MV-4-11 (cell line): ENCODE measurements around the gene HSP90AB1.

Source experiments
- DNase-seq: peaks from one replicate; lab custom pipeline; 2025; lab: John Stamatoyannopoulos, UW

HSP90AB1 gene

DNA sequence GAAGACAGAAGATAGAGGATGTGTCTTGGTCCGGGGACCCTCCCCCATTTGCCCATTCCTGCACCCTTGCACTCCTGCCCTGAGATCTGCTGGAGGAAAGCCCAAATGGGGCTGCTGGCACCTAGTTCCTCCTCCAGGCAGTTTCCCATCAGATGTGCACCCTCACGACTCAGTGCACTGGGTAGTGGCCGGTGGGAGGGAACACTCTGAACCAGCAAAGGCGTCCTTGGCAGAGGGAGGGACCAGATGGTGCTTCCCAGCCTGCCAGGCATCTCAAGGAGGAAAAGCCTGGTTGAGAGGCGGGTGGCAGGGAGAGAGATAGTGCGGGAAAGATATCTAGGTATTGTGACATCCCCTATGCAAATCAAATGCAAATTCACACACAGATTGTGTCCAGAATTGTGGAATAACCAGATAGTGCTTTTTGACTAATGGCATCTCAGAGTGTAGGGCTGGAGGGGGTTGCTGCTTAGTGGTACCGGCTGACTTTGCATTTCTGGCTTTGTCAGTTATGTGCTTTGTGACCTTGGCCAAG lies 42.9 kb downstream of the HSP90AB1 start:
- no peak for DNase-seq

DNA sequence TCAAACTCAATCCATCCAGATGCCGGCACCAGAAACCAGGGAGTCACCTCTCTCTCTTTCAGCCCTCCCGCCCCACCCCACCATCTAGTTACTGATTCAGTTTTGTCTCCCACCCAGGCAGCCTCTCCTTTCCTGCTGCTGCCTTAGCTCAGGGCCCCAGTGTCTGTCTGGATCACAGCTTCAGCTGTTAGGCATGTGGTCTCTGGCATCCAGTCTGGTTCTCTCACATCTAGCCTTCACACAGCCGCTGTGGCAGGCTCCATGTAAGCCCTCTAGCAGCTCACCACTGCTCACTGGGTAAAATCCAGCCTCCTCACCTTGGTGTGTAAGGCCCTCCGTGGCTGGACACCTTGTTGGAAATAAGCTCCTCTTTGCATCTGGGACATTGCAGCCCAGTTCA lies 44.9 kb downstream of the HSP90AB1 start:
- no peak for DNase-seq

DNA sequence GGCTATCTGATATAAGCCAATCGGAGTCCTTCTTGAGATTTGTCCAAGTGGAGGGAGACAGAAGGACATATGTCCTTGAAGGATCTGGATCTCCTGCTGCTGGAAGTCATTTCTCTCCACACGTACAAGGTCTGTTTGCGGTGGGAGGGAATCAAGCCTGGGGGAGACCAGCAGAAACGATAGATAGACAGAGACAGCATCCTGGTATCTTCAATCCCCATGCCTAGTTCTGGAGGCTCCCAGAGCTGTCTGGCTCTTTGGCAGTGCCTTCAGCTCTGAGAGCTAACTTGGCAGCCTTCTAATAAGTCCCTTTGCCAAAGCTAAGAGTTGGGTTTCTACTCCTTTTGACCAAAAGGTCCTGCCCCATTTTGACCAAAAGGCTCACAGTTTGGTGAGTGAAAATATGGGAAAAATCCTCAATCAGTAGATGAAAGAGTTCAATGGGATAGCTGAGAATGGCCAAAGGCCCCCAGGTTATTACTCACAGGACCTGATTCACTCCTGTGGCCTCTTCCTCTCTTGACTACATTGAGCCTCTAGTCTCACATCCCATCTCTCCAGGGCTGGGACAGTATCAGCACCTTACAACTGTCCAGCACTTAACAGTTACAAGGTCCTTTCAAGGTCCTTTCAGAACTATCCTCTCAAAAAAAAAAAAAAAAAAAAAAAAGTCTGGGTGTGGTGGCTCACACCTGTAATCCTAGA lies 45.9 kb downstream of the HSP90AB1 start:
- DNase-seq = no peak

DNA sequence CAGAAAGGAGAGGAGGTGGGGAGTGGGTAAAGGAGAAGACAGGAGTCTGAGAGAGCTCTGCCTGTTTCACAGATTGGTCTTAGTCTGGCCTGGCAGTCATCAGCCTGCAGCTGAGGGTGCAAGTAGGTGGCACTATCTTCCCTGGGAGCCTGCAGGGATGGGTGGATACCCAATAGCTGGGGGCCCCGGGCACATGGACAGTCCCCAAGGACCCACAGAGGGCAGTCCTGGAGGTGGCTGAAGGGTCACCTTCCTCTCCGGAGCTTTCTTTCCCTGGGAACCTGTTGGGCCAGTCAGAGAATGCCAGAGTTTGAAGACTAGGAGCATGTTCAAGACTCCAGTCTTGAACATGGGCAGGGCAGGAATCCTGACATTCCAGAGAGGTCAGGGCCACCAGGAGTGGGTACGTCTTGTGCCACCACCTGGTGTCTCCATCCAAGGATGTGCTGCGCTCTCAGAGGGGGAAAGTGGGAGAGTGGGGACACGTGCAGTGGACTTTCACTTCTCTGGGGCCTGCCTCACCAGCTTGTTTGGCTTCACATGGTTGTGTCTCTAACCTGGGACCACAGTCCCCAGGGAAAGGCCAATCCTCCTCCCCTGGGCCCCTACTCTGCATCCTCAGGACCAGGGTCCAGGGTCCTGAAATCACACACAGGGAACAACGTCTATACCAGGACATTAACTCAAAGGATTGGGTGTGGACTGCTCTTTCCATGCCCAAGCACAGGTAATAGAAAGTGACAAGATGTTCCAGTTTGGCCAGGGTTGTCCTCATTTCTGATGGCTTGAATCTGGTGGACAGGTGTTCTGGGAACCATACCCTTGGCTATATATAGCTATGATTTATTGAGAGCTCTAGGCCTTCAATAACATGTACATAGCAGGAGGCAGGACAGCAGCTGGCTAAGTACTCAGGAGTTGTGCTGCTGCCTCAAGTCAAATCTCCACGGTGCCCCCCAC lies 48.2 kb downstream of the HSP90AB1 start:
- no peak for DNase-seq

DNA sequence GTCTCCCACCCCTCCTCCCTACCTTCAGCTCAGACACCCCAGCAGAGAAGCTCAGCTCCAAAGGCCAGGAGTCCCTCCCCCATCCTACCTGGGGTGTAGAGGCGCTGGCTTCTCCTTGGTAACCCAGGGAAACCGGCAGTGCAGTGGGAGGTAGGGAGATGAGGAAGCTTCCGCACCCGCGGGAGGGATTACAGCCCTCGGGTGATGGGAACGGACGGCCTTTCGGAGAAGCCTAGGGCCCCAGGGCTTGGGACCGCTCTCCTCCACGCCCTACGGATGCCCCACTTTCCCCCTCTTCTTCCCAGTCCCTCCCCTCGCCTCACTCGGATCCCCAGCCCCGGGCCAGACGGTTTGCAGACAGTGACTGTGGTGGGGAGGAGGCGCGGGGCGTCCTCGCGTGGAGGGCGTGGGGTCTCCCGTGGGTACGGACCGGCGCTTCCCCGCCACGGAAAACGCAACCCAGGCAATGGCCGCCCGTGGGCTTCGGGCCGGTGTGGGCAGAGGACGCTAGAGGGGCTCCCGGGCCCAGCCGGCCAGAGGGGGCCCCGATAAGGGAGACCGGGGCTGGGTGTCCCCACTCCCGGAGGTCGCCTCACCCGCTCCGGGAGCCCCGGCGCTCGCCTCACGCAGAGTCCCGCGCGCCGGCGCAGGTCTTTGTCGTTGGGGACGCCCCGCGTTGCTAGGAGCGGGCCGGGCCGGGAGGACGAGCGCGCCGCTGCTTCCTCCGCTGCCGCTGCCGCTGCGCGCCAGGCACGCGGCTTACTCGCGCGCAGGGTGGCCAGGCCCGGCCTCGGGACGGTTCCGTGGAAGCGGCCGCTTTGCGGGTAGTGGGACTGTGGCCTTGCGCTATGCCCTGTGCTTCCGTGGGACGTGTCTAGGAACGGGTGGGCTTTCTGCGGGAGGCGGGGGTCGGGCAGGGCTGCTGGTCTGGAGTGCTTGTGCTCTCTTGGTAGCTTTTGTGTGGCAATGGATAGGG lies 50.5 kb downstream of the HSP90AB1 start:
- DNase-seq = no peak

DNA sequence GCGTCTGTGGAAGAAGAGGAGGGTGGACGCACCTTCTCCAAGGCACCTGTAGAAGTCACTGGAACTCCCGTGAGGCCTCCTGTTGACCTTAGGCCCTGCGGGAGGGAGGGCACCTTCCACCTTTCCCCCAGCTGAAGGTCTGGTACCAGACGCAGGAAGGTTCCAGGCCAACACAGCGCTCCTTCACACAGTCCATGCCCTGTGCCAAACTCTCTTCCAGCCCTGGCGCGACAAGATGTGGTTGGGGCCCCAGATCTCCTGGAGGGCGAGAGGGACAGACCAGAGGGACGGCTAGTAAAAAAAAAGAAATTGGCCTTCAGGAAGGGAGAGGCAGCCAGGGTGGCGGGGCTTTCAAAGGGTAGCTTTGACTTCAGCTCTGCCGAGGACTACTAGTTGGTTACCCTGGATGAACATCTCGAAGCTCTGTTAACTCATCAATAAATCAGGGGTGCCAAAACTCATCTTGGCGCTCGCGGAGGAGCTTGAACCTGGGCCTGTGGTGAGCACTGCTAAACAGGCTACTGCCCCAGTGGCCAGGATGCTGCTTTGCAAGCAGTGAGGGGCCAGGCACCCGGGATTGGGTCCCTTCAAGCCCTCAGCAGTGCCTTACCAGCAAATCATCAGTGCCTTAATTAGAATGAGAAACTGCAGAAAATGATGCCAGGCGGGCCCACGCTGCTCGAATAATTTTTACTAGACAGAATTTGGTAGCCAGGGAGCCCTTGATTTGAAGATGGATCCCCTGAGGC lies 51.3 kb downstream of the HSP90AB1 start:
- DNase-seq = no peak

DNA sequence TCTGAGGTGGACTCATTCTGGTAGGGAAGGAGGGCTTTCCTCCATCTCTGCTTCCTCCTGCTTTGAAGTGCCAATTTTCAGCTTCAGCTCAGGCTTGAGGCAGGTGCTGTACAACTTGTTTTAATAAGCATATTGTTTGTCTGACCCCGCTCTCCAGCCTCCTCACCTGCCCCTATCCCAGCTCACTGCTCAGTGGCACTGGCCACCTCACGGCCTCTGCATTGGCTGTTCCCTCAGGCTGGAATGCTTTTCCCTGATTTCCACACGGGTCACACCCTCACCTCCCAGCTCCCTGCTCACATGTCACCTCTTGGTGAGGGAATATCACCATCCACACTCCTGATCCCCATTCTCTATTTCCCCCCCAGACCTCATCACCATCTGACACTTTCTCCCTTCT lies 52.0 kb downstream of the HSP90AB1 start:
- no peak for DNase-seq

DNA sequence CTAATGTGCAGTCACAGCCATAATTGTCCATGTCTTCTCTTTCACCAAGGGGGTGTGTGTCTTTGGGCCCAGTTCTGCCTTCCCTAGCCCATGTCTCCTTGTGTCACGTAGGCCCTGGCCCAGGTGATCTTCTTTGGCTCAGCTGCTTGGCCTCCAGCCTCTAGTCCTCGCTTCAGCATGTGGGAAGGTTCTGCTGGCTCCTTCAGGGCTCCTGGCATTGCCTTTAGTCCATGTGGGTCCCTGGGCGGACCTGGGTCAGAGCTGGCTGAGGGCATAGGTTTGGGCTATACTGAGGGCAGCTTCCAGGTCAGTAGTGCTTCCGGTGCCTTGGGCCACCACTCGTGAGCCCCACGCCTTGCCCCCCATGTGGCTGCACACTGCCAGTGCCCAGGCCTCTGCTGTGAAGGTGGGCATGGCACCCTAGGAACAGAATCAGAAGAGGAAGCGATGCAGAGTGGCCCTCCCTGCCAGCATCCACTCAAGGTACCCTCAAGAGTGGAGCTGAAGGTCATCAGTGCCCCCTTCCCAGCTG lies 53.5 kb downstream of the HSP90AB1 start:
- DNase-seq = no peak

DNA sequence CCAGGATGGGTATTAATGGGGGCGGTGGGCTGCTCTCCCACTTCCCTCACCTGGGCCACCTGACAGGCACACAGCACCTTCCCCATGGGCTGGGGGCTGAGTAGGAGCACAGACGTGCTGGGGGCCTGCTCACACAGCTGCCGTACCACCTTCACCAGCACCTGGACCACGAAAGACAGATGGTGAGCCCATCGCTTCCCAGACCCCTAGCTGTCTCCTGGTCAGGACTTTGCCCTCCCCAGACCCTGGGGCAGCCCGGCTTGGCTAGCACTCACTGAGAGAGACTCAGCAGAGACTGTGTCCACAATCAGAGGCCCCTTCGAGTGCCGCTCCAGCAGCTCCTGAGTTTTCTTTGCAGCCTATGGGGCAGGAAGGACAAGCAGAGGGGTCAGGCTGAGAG lies 54.2 kb downstream of the HSP90AB1 start:
- no peak for DNase-seq

DNA sequence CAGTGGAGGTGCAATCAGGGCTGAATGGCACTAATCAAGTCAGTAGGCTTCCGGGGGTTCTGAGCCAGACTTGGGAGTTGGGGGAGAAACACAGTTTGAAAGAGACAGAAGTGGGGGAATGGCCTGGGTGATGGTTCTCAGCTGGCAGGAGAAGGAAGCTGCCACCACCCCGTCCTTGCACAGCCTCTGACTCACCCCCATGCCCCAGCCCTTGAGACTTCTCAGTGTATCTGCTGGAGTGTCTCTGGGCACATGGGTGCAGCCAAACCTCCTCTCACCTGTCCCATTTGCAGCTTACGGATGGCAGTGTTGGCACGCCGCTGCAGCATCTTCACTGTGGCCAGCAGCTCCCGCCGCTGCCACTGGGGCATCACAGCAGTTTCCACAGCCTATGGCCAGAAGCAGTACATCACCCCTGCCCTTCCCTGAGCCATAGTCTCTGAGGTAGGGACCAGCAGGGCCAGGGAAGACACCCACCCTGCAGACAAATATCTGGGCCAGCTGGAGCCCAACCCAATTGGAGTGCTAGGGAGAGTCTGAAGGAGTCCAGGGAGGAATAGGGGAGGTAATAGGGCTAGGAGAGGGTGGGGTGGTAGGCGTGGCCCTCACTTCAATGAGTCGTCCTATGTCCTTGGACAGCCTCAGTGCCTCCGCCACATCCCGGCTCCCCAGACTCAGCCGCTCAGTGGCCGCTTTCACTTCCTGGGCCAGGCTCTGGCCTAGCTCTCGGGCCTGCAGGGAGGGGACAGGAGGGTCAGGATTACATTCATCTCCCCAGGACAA lies 55.1 kb downstream of the HSP90AB1 start:
- no peak for DNase-seq

DNA sequence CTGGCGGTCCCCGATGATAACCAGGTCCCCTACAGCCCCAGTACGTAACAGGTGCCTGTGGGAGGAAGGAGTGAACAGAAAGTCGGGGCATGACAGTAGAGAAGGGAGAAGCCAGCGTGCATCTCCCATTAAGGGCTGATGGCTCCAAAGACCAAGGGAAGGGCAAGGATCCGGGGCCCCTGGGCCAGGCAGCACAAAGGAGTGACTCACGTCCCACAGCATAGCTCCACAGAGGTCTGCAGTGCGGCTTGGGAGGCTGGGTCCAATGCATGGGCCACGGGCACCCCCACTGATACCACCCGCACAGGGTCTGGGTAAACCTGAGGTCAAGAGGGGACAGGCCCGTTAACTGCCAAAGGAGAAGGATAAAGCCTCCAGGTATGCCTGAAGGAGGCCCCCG lies 56.0 kb downstream of the HSP90AB1 start:
- no peak for DNase-seq
